HepG2 (cell line): Measurements from ENCODE around the gene ZNF839. TPM values are rescaled to one million over a fixed set of nuclear protein-coding genes. Genes with fewer than 3 reads are reported as not detected.

Experiments used
- ATAC-seq: fragments of 200-7000 bp; cut with Tn5 transposase; 3 replicates; pipeline ENCODE4 v1.9.1; 2020; ENCODE audit warnings: mild to moderate bottlenecking, moderate library complexity
- BruUV-seq: library from RNA; stranded (reverse); fragments of 400-500 nt; replicated peaks from 2 replicates; lab custom pipeline; 2021; lab: Mats Ljungman, UMichigan
- CTCF ChIA-PET: fragments of 300-600 bp; formaldehyde crosslinking; extraction: SDS; loops from one replicate; lab custom pipeline; 2021; ENCODE audit warnings: low total read pairs, inconsistent platforms, low intra/inter-chr PET ratio; lab: Yijun Ruan, JAX
- POLR2A ChIA-PET: fragments of 350-600 bp; sonication (Branson Sonifier 250); formaldehyde crosslinking; loops from one replicate; lab custom pipeline; 2020; ENCODE audit warnings: antibody characterized with exemption, inconsistent platforms; lab: Yijun Ruan, JAX
- DNase-seq: peaks from one replicate; pipeline ENCODE4 v3.0.0-alpha.2; 2015; ENCODE audit warnings: low spot score
- FAIRE-seq: peaks from 3 replicates; lab custom pipeline; 2011; peaks lifted over from hg19 to GRCh38; lab: Jason Lieb, UNC
- H2AFZ ChIP-seq: one replicate; pipeline ENCODE4 v1.6.1; 2011; ENCODE audit warnings: low read length, inconsistent platforms
- H3K27ac ChIP-seq: fragments of 300-600 bp; 3 replicates; pipeline ENCODE4 v1.8.0; 2011; ENCODE audit warnings: mixed run types, mild to moderate bottlenecking, mixed read lengths, low read length, inconsistent platforms; ENCODE audit not compliant: insufficient read depth; ENCODE audit errors: extremely low read length
- H3K27me3 ChIP-seq, 2 experiments: fragments of 200-600 bp in 1 of 2; 2 replicates in 1 of 2; 3 replicates in 1 of 2; pipeline versions ENCODE4 v1.6.0 to v1.8.0; 2011; ENCODE audit warnings: low read length in 2 of 2, mild to moderate bottlenecking in 2 of 2, moderate library complexity in 2 of 2, inconsistent platforms in 1 of 2; ENCODE audit not compliant: insufficient read depth in 2 of 2, control insufficient read depth in 1 of 2
- H3K36me3 ChIP-seq, 2 experiments: fragments of 200-600 bp in 1 of 2; replicated peaks in 1 of 2; 2 replicates in 1 of 2; 3 replicates in 1 of 2; pipeline versions ENCODE4 v1.5.1 to v1.8.0; 2011; ENCODE audit warnings: low read length in 2 of 2, inconsistent platforms in 1 of 2; ENCODE audit not compliant: insufficient read depth in 2 of 2, control insufficient read depth in 1 of 2
- H3K4me1 ChIP-seq: 2 replicates; pipeline ENCODE4 v1.5.1; 2012; ENCODE audit warnings: low read length, inconsistent platforms; ENCODE audit not compliant: insufficient read depth
- H3K4me2 ChIP-seq: 2 replicates; pipeline ENCODE4 v1.6.0; 2011; ENCODE audit warnings: low read depth, low read length, inconsistent platforms
- H3K4me3 ChIP-seq, 3 experiments: fragments of 200-600 bp in 1 of 3; sonication (generic), shearing (Covaris generic) in 1 of 3; replicated peaks in 1 of 3; 2 replicates each; pipeline ENCODE4 v1.5.1; 2011 to 2016; ENCODE audit warnings: low read length in 3 of 3, inconsistent platforms in 2 of 3, low read depth in 2 of 3, mild to moderate bottlenecking in 2 of 3, control low read depth in 1 of 3, mixed read lengths in 1 of 3; ENCODE audit not compliant: insufficient read depth in 1 of 3
- H3K79me2 ChIP-seq: one replicate; pipeline ENCODE4 v1.6.1; 2011; ENCODE audit warnings: low read length, inconsistent platforms; ENCODE audit not compliant: insufficient read depth
- H3K9ac ChIP-seq: 2 replicates; pipeline ENCODE4 v1.6.0; 2011; ENCODE audit warnings: mild to moderate bottlenecking, low read depth, low read length, inconsistent platforms; ENCODE audit not compliant: insufficient read depth
- H3K9me3 ChIP-seq: 2 replicates; pipeline ENCODE4 v1.5.1; 2012; ENCODE audit warnings: mild to moderate bottlenecking, low read length
- H4K20me1 ChIP-seq: 2 replicates; pipeline ENCODE4 v1.6.0; 2011; ENCODE audit warnings: inconsistent platforms, mild to moderate bottlenecking, low read length, moderate library complexity; ENCODE audit not compliant: insufficient read depth
- MAZ ChIP-seq, 2 experiments: sonication (generic) in 1 of 2; formaldehyde crosslinking in 1 of 2; IDR thresholded peaks; 2 replicates each; pipeline versions ENCODE4 v1.5.0 to v1.6.1; 2012 to 2020; ENCODE audit warnings: low read depth in 2 of 2, mild to moderate bottlenecking in 2 of 2, borderline replicate concordance in 1 of 2, improper control_type of control experiment in 1 of 2, low read length in 1 of 2, missing genetic modification reagents in 1 of 2, moderate library complexity in 1 of 2
- RFXANK ChIP-seq: IDR thresholded peaks from 2 replicates; pipeline ENCODE4 v1.6.1; 2016
- SMAD1 ChIP-seq: sonication (generic); formaldehyde crosslinking; IDR thresholded peaks from 2 replicates; pipeline ENCODE4 v1.4.0; 2020; ENCODE audit warnings: missing genetic modification reagents, low read depth, mild to moderate bottlenecking, borderline replicate concordance
- ZFP37 ChIP-seq: sonication (generic); formaldehyde crosslinking; IDR thresholded peaks from 2 replicates; pipeline ENCODE4 v1.4.0; 2020; ENCODE audit warnings: missing genetic modification reagents, borderline replicate concordance
- ZMYM3 ChIP-seq: sonication (generic); formaldehyde crosslinking; IDR thresholded peaks from 2 replicates; pipeline ENCODE4 v1.5.1; 2020; ENCODE audit warnings: mild to moderate bottlenecking, missing genetic modification reagents
- ZNF225 ChIP-seq: sonication (generic); formaldehyde crosslinking; IDR thresholded peaks from 2 replicates; pipeline ENCODE4 v1.4.0; 2020; ENCODE audit warnings: mild to moderate bottlenecking, missing genetic modification reagents
- ZNF441 ChIP-seq: sonication (generic); formaldehyde crosslinking; IDR thresholded peaks from 2 replicates; pipeline ENCODE4 v1.7.0; 2021; ENCODE audit warnings: missing genetic modification reagents, borderline replicate concordance
- ZNF484 ChIP-seq: sonication (generic); formaldehyde crosslinking; IDR thresholded peaks from 2 replicates; pipeline ENCODE4 v1.5.1; 2020; ENCODE audit warnings: mild to moderate bottlenecking, low read depth, missing genetic modification reagents, borderline replicate concordance
- ZNF562 ChIP-seq: sonication (generic); formaldehyde crosslinking; IDR thresholded peaks from 2 replicates; pipeline ENCODE4 v1.8.0; 2022; ENCODE audit warnings: missing genetic modification reagents, borderline replicate concordance
- ZNF740 ChIP-seq: sonication (generic); formaldehyde crosslinking; IDR thresholded peaks from 2 replicates; pipeline ENCODE4 v1.4.0; 2020; ENCODE audit warnings: missing genetic modification reagents
- ZNF75D ChIP-seq: sonication (generic); formaldehyde crosslinking; IDR thresholded peaks from 2 replicates; pipeline ENCODE4 v1.8.1; 2023; ENCODE audit warnings: missing genetic modification reagents, mild to moderate bottlenecking, borderline replicate concordance
- WGBS: methylation state at CpG from one replicate; pipeline ENCODE4 v1.1.6; 2017; ENCODE audit warnings: low lambda C conversion rate; 5-methylcytosine and 5-hydroxymethylcytosine counted together
- in situ Hi-C: cut with HindIII; loops from 2 replicates; pipeline ENCODE4 v1.10.0; 2017; ENCODE audit warnings: low pct_unique_long_range_greater_than_20kb; ENCODE audit not compliant: extremely low pct_ligation_motif_present
- intact Hi-C: fragments of 100-400 bp; cut with micrococcal nuclease; formaldehyde crosslinking; loops from one replicate; pipeline ENCODE4 v1.10.0; 2022; ENCODE audit not compliant: unreplicated experiment
- polyA plus RNA-seq, 8 experiments: library from polyadenylated mRNA; depleted of rRNA in 3 of 8; stranded (reverse) in 7 of 8; unstranded in 1 of 8; fragments of >200 nt; fragmentation: Illumina TruSeq in 4 of 8; extraction: Trizol in 4 of 8; gene quantifications; 2 replicates each; pipeline versions ENCODE4 v1.2.1 to v1.2.3, GENCODE V29; 2011 to 2016; ENCODE audit warnings: low read depth in 4 of 8, missing spikeins in 1 of 8, mixed read lengths in 1 of 8; ENCODE audit not compliant: insufficient read depth in 1 of 8
- total RNA-seq, 5 experiments: library from RNA; depleted of rRNA; stranded (reverse); fragments of >200 nt; fragmentation: Illumina TruSeq; extraction: Trizol; gene quantifications; 2 replicates each; pipeline ENCODE4 v1.2.3, GENCODE V29; 2016; ENCODE audit warnings: low read depth in 1 of 5
- TF ChIP-seq, protein P1 (sequence below), 2 experiments: sonication (generic) in 1 of 2; formaldehyde crosslinking in 1 of 2; IDR thresholded peaks; 2 replicates each; pipeline versions ENCODE4 v1.4.0 to v1.6.1; 2016 to 2020; ENCODE audit warnings: borderline replicate concordance in 1 of 2, low read depth in 1 of 2, mild to moderate bottlenecking in 1 of 2, missing genetic modification reagents in 1 of 2
- TF ChIP-seq, protein P2 (sequence below): sonication (generic); formaldehyde crosslinking; IDR thresholded peaks from 2 replicates; pipeline ENCODE4 v1.4.0; 2020; ENCODE audit warnings: low read depth, mild to moderate bottlenecking, missing genetic modification reagents
- TF ChIP-seq, protein P3 (sequence below): IDR thresholded peaks from 2 replicates; pipeline ENCODE4 v1.6.1; 2012; ENCODE audit warnings: low read depth, low read length, improper control_type of control experiment

ZNF839 gene
- total and polyA plus RNA-seq, 2 of the 13 experiments (the other 11 are each of a cell fraction or from before 2014, with no cell fraction given), result 11.1 to 12.8 TPM

DNA sequence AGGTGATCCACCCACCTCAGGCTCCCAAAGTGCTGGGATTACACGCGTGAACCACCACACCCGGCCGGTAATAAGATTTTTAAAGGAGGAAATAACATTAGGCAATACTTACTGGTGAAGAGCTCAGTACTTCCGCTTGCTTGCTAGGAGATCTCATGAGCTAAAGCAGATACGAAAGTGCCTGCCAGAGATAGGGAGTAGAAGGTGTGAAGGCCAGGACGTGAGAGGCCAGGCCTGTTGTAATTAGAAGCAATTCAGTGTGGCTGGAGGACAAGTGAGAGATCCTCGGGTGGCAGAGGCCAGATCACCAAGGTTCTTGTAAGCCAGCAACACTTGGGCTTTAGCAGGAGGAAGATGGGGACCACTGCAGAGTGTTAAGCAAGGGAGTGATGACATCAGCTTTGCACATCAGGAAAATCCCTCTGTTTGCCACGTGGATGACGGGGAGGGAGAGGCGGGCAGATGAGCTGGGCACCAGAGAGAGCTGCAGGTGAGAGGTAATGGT is 50.8 kb downstream of the ZNF839 start (continued):
- TF ChIP-seq, protein P1, sequence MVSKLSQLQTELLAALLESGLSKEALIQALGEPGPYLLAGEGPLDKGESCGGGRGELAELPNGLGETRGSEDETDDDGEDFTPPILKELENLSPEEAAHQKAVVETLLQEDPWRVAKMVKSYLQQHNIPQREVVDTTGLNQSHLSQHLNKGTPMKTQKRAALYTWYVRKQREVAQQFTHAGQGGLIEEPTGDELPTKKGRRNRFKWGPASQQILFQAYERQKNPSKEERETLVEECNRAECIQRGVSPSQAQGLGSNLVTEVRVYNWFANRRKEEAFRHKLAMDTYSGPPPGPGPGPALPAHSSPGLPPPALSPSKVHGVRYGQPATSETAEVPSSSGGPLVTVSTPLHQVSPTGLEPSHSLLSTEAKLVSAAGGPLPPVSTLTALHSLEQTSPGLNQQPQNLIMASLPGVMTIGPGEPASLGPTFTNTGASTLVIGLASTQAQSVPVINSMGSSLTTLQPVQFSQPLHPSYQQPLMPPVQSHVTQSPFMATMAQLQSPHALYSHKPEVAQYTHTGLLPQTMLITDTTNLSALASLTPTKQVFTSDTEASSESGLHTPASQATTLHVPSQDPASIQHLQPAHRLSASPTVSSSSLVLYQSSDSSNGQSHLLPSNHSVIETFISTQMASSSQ (IDR thresholded peaks at IDR 0.05; ENCODE audit: low read depth), result no peak
- TF ChIP-seq, protein P1 (CRISPR knock-in tag; IDR thresholded peaks at IDR 0.05; ENCODE audit: borderline replicate concordance), result no peak
- no peak for TF ChIP-seq ZNF75D (CRISPR knock-in tag)
- no peak for TF ChIP-seq ZNF441 (CRISPR knock-in tag)
- TF ChIP-seq ZMYM3, result no peak
- TF ChIP-seq, all 625 proteins: peak for 0

DNA sequence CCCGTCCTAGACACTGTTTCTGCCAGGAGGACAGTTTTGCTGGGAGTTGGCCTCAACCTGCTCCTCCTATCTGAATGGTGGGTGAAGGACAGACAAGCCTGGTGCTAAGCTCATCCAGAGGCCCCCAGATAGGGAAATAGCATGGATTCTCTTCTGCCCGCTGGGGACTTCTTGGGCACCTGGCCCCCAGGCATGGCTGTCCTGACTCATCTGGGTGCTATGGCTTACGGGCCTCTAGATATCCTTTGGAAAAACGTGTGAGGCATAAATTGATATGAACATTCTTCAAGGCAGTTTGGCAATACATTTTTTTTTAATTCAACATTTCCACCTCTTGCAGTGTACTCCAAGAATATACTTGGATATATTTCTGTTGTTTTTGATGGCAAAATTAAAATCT is 51.8 kb downstream of the ZNF839 start:
- in situ Hi-C loops, result no loop called here
- Histone ChIP-seq H3K4me1 (peaks cover 13% of the 10 kb centered on the region), H3K4me3 (no peak overlapping the region), H3K27me3 (no peaks in the 10 kb centered on the region), H3K27ac (no peak overlapping the region), H2AFZ (no peak overlapping the region), H3K9me3 (no peaks in the 10 kb centered on the region), H3K36me3 (no peaks in the 10 kb centered on the region), H4K20me1 (no peaks in the 10 kb centered on the region), H3K79me2 (no peaks in the 10 kb centered on the region), H3K9ac (no peak overlapping the region), H3K4me2 (no peak overlapping the region)
- TF ChIP-seq RFXANK (CRISPR knock-in tag) (no peak), SMAD1 (CRISPR knock-in tag) (no peak), MAZ (IDR thresholded peaks at IDR 0.05; ENCODE audit: borderline replicate concordance, low read depth, low read length) (no peak), MAZ (CRISPR knock-in tag; IDR thresholded peaks at IDR 0.05; ENCODE audit: low read depth) (no peak), ZFP37 (no peak), ZNF484 (CRISPR knock-in tag) (no peak), ZNF562 (no peak), ZNF225 (CRISPR knock-in tag) (no peak), ZNF740 (CRISPR knock-in tag) (no peak)
- TF ChIP-seq, protein P2, sequence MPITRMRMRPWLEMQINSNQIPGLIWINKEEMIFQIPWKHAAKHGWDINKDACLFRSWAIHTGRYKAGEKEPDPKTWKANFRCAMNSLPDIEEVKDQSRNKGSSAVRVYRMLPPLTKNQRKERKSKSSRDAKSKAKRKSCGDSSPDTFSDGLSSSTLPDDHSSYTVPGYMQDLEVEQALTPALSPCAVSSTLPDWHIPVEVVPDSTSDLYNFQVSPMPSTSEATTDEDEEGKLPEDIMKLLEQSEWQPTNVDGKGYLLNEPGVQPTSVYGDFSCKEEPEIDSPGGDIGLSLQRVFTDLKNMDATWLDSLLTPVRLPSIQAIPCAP (CRISPR knock-in tag), result no peak
- TF ChIP-seq, protein P3, sequence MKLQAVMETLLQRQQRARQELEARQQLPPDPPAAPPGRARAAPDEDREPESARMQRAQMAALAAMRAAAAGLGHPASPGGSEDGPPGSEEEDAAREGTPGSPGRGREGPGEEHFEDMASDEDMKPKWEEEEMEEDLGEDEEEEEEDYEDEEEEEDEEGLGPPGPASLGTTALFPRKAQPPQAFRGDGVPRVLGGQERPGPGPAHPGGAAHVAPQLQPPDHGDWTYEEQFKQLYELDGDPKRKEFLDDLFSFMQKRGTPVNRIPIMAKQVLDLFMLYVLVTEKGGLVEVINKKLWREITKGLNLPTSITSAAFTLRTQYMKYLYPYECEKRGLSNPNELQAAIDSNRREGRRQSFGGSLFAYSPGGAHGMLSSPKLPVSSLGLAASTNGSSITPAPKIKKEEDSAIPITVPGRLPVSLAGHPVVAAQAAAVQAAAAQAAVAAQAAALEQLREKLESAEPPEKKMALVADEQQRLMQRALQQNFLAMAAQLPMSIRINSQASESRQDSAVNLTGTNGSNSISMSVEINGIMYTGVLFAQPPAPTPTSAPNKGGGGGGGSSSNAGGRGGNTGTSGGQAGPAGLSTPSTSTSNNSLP, result no peak
- 96% methylated on average over 4 of the region's 4 CpGs for WGBS
- CTCF ChIA-PET, result no interaction called here
- DNase-seq (no peak), ATAC-seq (no peak), FAIRE-seq (no peak)
- POLR2A ChIA-PET, result no interaction called here
- no TSS peak for BruUV-seq
- intact Hi-C loops, result no loop called here
